ENCODE results near the gene SCIN.
"Not testable (repeated sequence)": the region's sequence is repeated elsewhere in the genome, so short reads cannot be mapped to it uniquely, and the experiment has no call there.

SCIN gene

DNA sequence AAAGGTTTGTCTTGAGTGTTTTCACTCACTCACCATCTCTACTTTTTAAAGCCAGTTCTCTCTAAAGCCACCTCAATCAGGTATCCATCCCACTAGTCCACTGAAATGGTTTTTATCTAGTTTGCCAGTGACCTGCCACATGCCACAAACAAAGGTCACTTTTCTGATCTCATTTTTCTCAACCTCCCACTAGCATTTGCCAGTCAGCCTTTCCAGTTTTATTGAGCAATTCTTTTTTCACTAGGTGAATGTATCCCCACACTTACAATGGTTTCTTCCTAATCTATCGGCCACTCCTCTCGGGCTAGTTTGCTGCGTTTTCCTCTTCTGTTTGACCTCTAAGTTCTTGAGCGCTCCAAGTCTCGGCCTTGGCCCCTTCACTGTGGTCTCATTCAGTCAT lies 72.0 kb downstream of the SCIN start:
- no peak for TF ChIP-seq CTCF (IDR thresholded peaks at IDR 0.05; ENCODE audit: extremely low read depth, missing control alignments)
- no peak for DNase-seq (ENCODE audit: low spot score)

GRCh38 chr7:12643001-12643643 lies 72.6 kb downstream of the SCIN start:
- DNase-seq (ENCODE audit: low spot score), result no peak
- no peak for TF ChIP-seq CTCF (IDR thresholded peaks at IDR 0.05; ENCODE audit: extremely low read depth, missing control alignments)

DNA sequence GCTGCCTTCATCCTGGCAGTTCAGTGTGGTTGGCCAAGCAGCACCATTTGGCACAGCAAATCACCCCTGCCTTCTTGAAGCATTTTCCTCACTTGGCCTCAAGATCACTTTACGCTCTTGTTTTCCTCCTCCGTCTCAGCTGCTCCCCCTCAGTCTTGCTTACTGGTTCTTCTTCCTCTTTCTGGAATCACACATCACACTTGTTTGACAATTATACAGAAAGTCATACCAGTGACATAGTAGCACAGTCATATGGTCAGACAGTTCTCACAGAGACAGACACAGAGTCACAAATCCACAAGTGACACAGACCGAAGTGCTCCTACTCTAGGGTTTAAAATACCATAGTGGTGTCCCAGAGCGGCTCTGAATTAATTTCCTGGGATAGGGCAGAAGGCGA lies 73.1 kb downstream of the SCIN start:
- DNase-seq (ENCODE audit: low spot score), result no peak
- TF ChIP-seq CTCF (IDR thresholded peaks at IDR 0.05; ENCODE audit: extremely low read depth, missing control alignments), result no peak

GRCh38 chr7:12645212-12645611 lies 74.7 kb downstream of the SCIN start:
- DNase-seq (ENCODE audit: low spot score), result not testable (repeated sequence)

GRCh38 chr7:12646139-12646538 lies 75.6 kb downstream of the SCIN start:
- TF ChIP-seq CTCF (IDR thresholded peaks at IDR 0.05; ENCODE audit: extremely low read depth, missing control alignments), result no peak
- no peak for DNase-seq (ENCODE audit: low spot score)

DNA sequence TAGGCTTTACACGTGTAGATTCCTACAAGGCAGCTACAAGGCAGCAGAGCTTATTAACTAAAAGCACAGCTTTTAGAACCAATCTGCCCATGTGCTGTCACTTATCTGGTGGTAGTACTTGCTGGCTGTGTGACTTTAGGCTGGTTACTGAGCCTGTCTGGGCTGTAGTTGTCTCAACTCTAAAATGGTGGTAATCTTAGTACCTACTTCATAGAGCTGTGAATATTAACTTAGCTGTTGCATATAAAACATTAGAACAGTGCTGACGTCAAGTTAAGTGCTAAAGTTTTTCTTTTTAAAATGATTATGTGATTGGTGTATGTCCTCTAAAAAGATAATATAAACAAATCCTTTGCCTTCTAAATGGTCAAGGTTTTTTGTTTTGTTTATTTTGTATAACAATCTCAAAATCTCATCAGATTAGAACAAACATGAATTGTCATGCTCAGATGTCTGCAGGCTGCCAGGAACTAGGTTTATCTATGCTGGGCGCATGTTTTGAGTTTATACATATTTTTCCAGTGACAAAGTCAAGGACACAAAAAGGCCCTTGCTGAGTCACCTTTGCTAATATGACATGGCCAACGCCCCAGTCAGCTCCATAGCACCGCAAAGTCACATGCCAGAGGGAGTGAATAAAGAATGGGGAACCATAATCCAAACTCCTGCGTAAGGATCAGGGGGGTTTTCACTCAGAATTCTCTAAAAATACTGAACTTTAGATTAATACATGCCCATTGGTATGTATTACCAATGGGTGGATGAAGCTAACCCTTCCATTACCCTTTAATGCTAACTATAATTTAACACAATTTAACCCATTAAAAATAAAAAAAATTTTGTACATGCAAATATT lies 77.1 kb downstream of the SCIN start:
- DNase-seq (ENCODE audit: low spot score), result no peak
- TF ChIP-seq CTCF (IDR thresholded peaks at IDR 0.05; ENCODE audit: extremely low read depth, missing control alignments), result no peak

DNA sequence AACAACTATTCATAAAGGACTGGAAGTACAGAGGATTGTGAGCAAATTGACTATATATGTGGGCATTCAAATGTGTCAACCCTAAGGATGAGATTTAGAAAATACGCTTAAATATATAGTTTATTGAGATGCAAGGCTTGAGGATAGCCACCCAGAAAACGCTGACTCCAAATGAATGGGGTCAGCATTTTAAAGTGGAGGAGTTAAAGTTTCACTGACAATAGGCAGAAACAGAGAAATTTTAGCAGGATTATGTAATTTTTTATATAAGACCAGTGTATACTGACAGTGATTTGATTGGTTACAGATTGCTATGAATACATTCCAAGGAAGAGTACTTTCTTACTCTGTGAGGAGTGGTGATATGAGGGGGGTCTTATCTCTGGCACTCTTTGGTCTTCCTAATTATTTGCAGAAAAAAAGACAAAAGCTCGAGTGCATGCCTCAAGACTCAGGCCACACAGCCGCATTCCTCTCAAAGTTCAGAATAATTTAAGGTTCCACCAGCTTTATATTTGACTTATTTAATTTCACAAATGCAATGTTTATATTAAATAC lies 78.3 kb downstream of the SCIN start:
- no peak for TF ChIP-seq CTCF (IDR thresholded peaks at IDR 0.05; ENCODE audit: extremely low read depth, missing control alignments)
- DNase-seq (ENCODE audit: low spot score), result no peak
